PC-3 (cell line): ENCODE measurements around the gene WDR36. TPM values are rescaled to one million over a fixed set of nuclear protein-coding genes. Genes with fewer than 3 reads are reported as not detected.

Experiments
- ATAC-seq: fragments of 200-7000 bp; cut with Tn5 transposase; 2 replicates; pipeline ENCODE4 v1.9.1; 2020; ENCODE audit warnings: mild to moderate bottlenecking, moderate library complexity
- BruUV-seq: library from RNA; stranded (reverse); fragments of 400-500 nt; replicated peaks from 2 replicates; lab custom pipeline; 2021; lab: Mats Ljungman, UMichigan
- CTCF ChIA-PET: fragments of 300-600 bp; sonication (Branson Sonifier 250); formaldehyde crosslinking; loops from one replicate; lab custom pipeline; 2022; ENCODE audit warnings: antibody characterized with exemption; lab: Charles Lee
- POLR2A ChIA-PET: fragments of 300-600 bp; sonication (Branson Sonifier 250); formaldehyde crosslinking; loops from one replicate; lab custom pipeline; 2022; ENCODE audit warnings: antibody characterized with exemption; ENCODE audit not compliant: unreplicated experiment; lab: Charles Lee
- DNase-seq: peaks from one replicate; pipeline ENCODE4 v3.0.0-alpha.2; 2015
- H2AFZ ChIP-seq: fragments of 300-600 bp; sonication (generic); 2 replicates; pipeline ENCODE4 v1.6.0; 2016; ENCODE audit warnings: antibody characterized with exemption, low read length
- H3F3A ChIP-seq: fragments of 300-600 bp; sonication (generic); one replicate; pipeline ENCODE4 v1.6.0; 2017; ENCODE audit warnings: antibody characterized with exemption, low read length, control low read depth, mild to moderate bottlenecking; ENCODE audit not compliant: unreplicated experiment
- H3K27ac ChIP-seq: fragments of 300-600 bp; sonication (generic); 2 replicates; pipeline ENCODE4 v1.5.1; 2016; ENCODE audit warnings: mild to moderate bottlenecking, low read length
- H3K27me3 ChIP-seq: fragments of 300-600 bp; sonication (generic); 2 replicates; pipeline ENCODE4 v1.6.1; 2016; ENCODE audit warnings: low read length, mixed read lengths
- H3K36me3 ChIP-seq: fragments of 300-600 bp; sonication (generic); 2 replicates; pipeline ENCODE4 v1.6.1; 2016; ENCODE audit warnings: low read depth, mixed run types, low read length, mixed read lengths
- H3K4me1 ChIP-seq: fragments of 300-600 bp; sonication (generic); 2 replicates; pipeline ENCODE4 v1.5.1; 2016; ENCODE audit warnings: low read length; ENCODE audit not compliant: insufficient read depth
- H3K4me2 ChIP-seq: fragments of 300-600 bp; sonication (generic); 2 replicates; pipeline ENCODE4 v1.6.0; 2016; ENCODE audit warnings: low read length
- H3K4me3 ChIP-seq: fragments of 300-600 bp; sonication (generic); 2 replicates; pipeline ENCODE4 v1.5.1; 2016; ENCODE audit warnings: mild to moderate bottlenecking, low read length, mixed read lengths
- H3K79me2 ChIP-seq: fragments of 300-600 bp; sonication (generic); 2 replicates; pipeline ENCODE4 v1.6.1; 2017; ENCODE audit warnings: low read length, mixed read lengths
- H3K9ac ChIP-seq: fragments of 300-600 bp; sonication (generic); 2 replicates; pipeline ENCODE4 v1.6.0; 2016; ENCODE audit warnings: mild to moderate bottlenecking, low read length
- H3K9me2 ChIP-seq: fragments of 300-600 bp; sonication (generic); replicated peaks from 2 replicates; pipeline ENCODE4 v1.6.1; 2016; ENCODE audit warnings: mixed run types, low read length, mixed read lengths
- H3K9me3 ChIP-seq: fragments of 300-600 bp; sonication (generic); 2 replicates; pipeline ENCODE4 v1.6.1; 2016; ENCODE audit warnings: low read length, mixed read lengths
- H4K20me1 ChIP-seq: fragments of 300-600 bp; sonication (generic); 2 replicates; pipeline ENCODE4 v1.6.1; 2016; ENCODE audit warnings: low read length, mixed read lengths
- CTCF ChIP-seq: fragments of 300-600 bp; sonication (generic); conservative IDR thresholded peaks from 2 replicates; pipeline ENCODE4 v1.5.1; 2017; ENCODE audit warnings: antibody characterized with exemption, low read depth, mild to moderate bottlenecking, low read length
- EZH2 ChIP-seq: fragments of 300-600 bp; sonication (generic); IDR thresholded peaks from one replicate; pipeline ENCODE4 v1.6.1; 2017; ENCODE audit warnings: antibody characterized with exemption, mild to moderate bottlenecking, low read length; ENCODE audit not compliant: unreplicated experiment
- EZH2phosphoT487 ChIP-seq: fragments of 300-600 bp; sonication (generic); IDR thresholded peaks from 2 replicates; pipeline ENCODE4 v1.6.1; 2018; ENCODE audit warnings: mild to moderate bottlenecking, antibody characterized with exemption, low read length, borderline replicate concordance
- intact Hi-C: fragments of 100-400 bp; cut with micrococcal nuclease; formaldehyde crosslinking; loops from 2 replicates; pipeline ENCODE4 v1.9.0; 2023
- total RNA-seq: library from RNA; depleted of rRNA; stranded (reverse); fragments of >200 nt; gene quantifications from 2 replicates; pipeline ENCODE4 v1.2.3, GENCODE V29; 2014

The WDR36 gene
- total RNA-seq, 1 experiment from 2014 or later: 38.2 TPM

GRCh38 chr5:111060169-111060568 lies 32.0 kb upstream of the WDR36 start:
- DNase-seq (no peak), ATAC-seq (no peak)
- Histone ChIP-seq H2AFZ (no peak overlapping the region), H3K9me3 (no peaks in the 10 kb centered on the region), H3K4me1 (peaks cover 50% of the 10 kb centered on the region), H3K9ac (no peak overlapping the region), H3K27me3 (no peaks in the 10 kb centered on the region), H4K20me1 (no peaks in the 10 kb centered on the region), H3K79me2 (no peaks in the 10 kb centered on the region), H3K9me2 (no peaks in the 10 kb centered on the region), H3K27ac (no peak overlapping the region), H3F3A (no peaks in the 10 kb centered on the region), H3K4me2 (no peak overlapping the region), H3K36me3 (no peaks in the 10 kb centered on the region), H3K4me3 (no peak overlapping the region)
- ChIA-PET POLR2A (no interaction called here), CTCF (no interaction called here)
- TF ChIP-seq EZH2phosphoT487 (no peak), CTCF (no peak), EZH2 (no peak)
- intact Hi-C loops: loop anchor here (5.0 kb wide), 2 partner anchors 178 to 208 kb away; no protein-coding TSS in a partner anchor
- BruUV-seq: no TSS peak

DNA sequence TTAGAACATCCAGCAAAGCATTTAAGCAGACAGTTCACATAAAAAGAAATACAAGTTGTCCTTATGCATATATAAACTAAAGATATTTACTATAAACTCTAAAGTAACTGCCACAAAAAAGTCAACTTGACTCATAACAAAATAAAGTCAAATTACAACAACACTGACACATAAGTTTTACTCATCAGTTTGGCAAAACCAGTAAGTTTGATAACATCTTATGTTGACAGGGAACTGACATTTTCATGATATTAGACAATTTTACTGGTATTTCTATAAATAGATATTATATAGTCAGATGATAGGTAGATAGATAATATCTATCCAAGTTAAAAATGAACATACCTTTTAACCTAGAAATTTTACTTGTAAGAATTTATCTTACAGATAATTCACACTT lies 30.5 kb upstream of the WDR36 start:
- no peaks in the 10 kb centered on the region for H3F3A ChIP-seq
- H3K9ac ChIP-seq: peak overlapping the region; percentile 55; the same call in 1 of the 2 replicates
- intact Hi-C loops: loop anchor here (1.0 to 5.0 kb wide), 4 partner anchors 93 to 209 kb away; no protein-coding TSS in a partner anchor

More for the DNA sequence above, 30.5 kb upstream of the WDR36 start:
- H3K4me3 ChIP-seq: no peak overlapping the region
- no peak for TF ChIP-seq EZH2
- no peak for TF ChIP-seq EZH2phosphoT487
- no peak for TF ChIP-seq CTCF
- H3K27ac ChIP-seq: peak overlapping the region; percentile 79
- DNase-seq (peak; percentile 90), ATAC-seq (peak; percentile 62)
- CTCF ChIA-PET: interaction anchor here (0.6 kb wide), 1 partner anchor 271 kb away, joined by 3 read pairs; no protein-coding TSS in a partner anchor
- no peaks in the 10 kb centered on the region for H3K79me2 ChIP-seq
- POLR2A ChIA-PET: no interaction called here
- BruUV-seq: no TSS peak
- H3K9me3 ChIP-seq: no peaks in the 10 kb centered on the region
- H3K4me2 ChIP-seq: peak overlapping the region; percentile 62
- H2AFZ ChIP-seq: no peak overlapping the region
- peaks cover 50% of the 10 kb centered on the region for H3K4me1 ChIP-seq
- no peaks in the 10 kb centered on the region for H3K27me3 ChIP-seq
- H4K20me1 ChIP-seq: no peaks in the 10 kb centered on the region
- H3K9me2 ChIP-seq: no peaks in the 10 kb centered on the region
- no peaks in the 10 kb centered on the region for H3K36me3 ChIP-seq
